H1 (cell line): Measurements from ENCODE around the gene C3orf20.

Experiments used
- CTCF ChIP-seq, 3 experiments: IDR thresholded peaks; 1 replicate in 2 of 3; 2 replicates in 1 of 3; pipeline versions ENCODE4 v1.5.1 to v1.6.1; 2011; ENCODE audit warnings: low read length in 3 of 3, mild to moderate bottlenecking in 3 of 3, inconsistent platforms in 2 of 3, low read depth in 1 of 3, moderate library complexity in 1 of 3; ENCODE audit not compliant: insufficient read depth in 1 of 3; ENCODE audit errors: control extremely low read depth in 1 of 3
- FOSL1 ChIP-seq: IDR thresholded peaks from 2 replicates; pipeline ENCODE4 v1.6.1; 2011; ENCODE audit warnings: mild to moderate bottlenecking, low read depth, low read length, moderate library complexity; ENCODE audit not compliant: insufficient read depth
- POLR2A ChIP-seq, 2 experiments: IDR thresholded peaks; 1 replicate in 1 of 2; 2 replicates in 1 of 2; pipeline ENCODE4 v1.6.1; 2011; ENCODE audit warnings: low read depth in 2 of 2, low read length in 2 of 2, mild to moderate bottlenecking in 2 of 2; ENCODE audit errors: control extremely low read depth in 1 of 2
- RAD21 ChIP-seq, 2 experiments: IDR thresholded peaks in 1 of 2; conservative IDR thresholded peaks in 1 of 2; 2 replicates each; pipeline ENCODE4 v1.6.1; 2011; ENCODE audit warnings: low read depth in 2 of 2, low read length in 2 of 2, improper control_type of control experiment in 1 of 2, inconsistent platforms in 1 of 2, mild to moderate bottlenecking in 1 of 2, moderate library complexity in 1 of 2
- RNF2 ChIP-seq: fragments of 200-900, 300-1000 bp; sonication (generic); IDR thresholded peaks from 2 replicates; pipeline ENCODE4 v1.7.1; 2016; ENCODE audit warnings: borderline replicate concordance, low read depth, mild to moderate bottlenecking, antibody characterized with exemption, low read length; ENCODE audit not compliant: poor library complexity, severe bottlenecking; ENCODE audit errors: missing control alignments
- SRF ChIP-seq: IDR thresholded peaks from 2 replicates; pipeline ENCODE4 v1.6.1; 2011; ENCODE audit warnings: mild to moderate bottlenecking, low read depth, low read length, moderate library complexity

GRCh38 chr3:14625443-14625842, 49.5 kb upstream of the C3orf20 start:
- TF ChIP-seq POLR2A (IDR thresholded peaks at IDR 0.05; ENCODE audit: control extremely low read depth in 1 of 2, low read depth in 2 of 2, low read length in 2 of 2) (no peak), SRF (no peak), FOSL1 (no peak), CTCF (IDR thresholded peaks at IDR 0.05; ENCODE audit: control extremely low read depth in 1 of 3, insufficient read depth in 1 of 3, low read depth in 1 of 3, low read length in 3 of 3) (no peak), RAD21 (IDR thresholded peaks at IDR 0.05 in 1 of 2, conservative IDR thresholded peaks at IDR 0.05 in 1 of 2; ENCODE audit: low read depth in 2 of 2, low read length in 2 of 2) (no peak), RNF2 (no peak)
